Prostate gland (tissue), 2 donors: Measurements from ENCODE around the gene HNRNPH3.

Experiments used
- CTCF ChIP-seq, 4 experiments: fragments of 200-600 bp in 2 of 4; fragments of 450-650 bp in 2 of 4; sonication (generic) in 2 of 4; IDR thresholded peaks; 1 replicate in 3 of 4; 2 replicates in 1 of 4; pipeline ENCODE4 v1.5.1; 2016 to 2019; ENCODE audit warnings: antibody characterized with exemption in 4 of 4, mild to moderate bottlenecking in 2 of 4, moderate library complexity in 2 of 4
- POLR2A ChIP-seq: fragments of 450-650 bp; IDR thresholded peaks from one replicate; pipeline ENCODE4 v1.6.1; 2016; ENCODE audit warnings: antibody characterized with exemption, mild to moderate bottlenecking
- POLR2AphosphoS5 ChIP-seq: sonication (generic); formaldehyde crosslinking; IDR thresholded peaks from one replicate; pipeline ENCODE4 v1.6.1; 2017; ENCODE audit warnings: antibody characterized with exemption

GRCh38 chr10:68301301-68301700 lies 30.6 kb upstream of the HNRNPH3 start:
- TF ChIP-seq CTCF (IDR thresholded peaks at IDR 0.05) (no peak), POLR2A (no peak), POLR2AphosphoS5 (no peak)
